PC-3 (cell line): ENCODE data around the gene CHAC2. TPM values are rescaled to one million over a fixed set of nuclear protein-coding genes. Genes with fewer than 3 reads are reported as not detected.

Experiments
- ATAC-seq: fragments of 200-7000 bp; cut with Tn5 transposase; 2 replicates; pipeline ENCODE4 v1.9.1; 2020; ENCODE audit warnings: mild to moderate bottlenecking, moderate library complexity
- BruUV-seq: library from RNA; stranded (reverse); fragments of 400-500 nt; replicated peaks from 2 replicates; lab custom pipeline; 2021; lab: Mats Ljungman, UMichigan
- CTCF ChIA-PET: fragments of 300-600 bp; sonication (Branson Sonifier 250); formaldehyde crosslinking; loops from one replicate; lab custom pipeline; 2022; ENCODE audit warnings: antibody characterized with exemption; lab: Charles Lee
- POLR2A ChIA-PET: fragments of 300-600 bp; sonication (Branson Sonifier 250); formaldehyde crosslinking; loops from one replicate; lab custom pipeline; 2022; ENCODE audit warnings: antibody characterized with exemption; ENCODE audit not compliant: unreplicated experiment; lab: Charles Lee
- DNase-seq: peaks from one replicate; pipeline ENCODE4 v3.0.0-alpha.2; 2015
- H2AFZ ChIP-seq: fragments of 300-600 bp; sonication (generic); 2 replicates; pipeline ENCODE4 v1.6.0; 2016; ENCODE audit warnings: antibody characterized with exemption, low read length
- H3F3A ChIP-seq: fragments of 300-600 bp; sonication (generic); one replicate; pipeline ENCODE4 v1.6.0; 2017; ENCODE audit warnings: antibody characterized with exemption, low read length, control low read depth, mild to moderate bottlenecking; ENCODE audit not compliant: unreplicated experiment
- H3K27ac ChIP-seq: fragments of 300-600 bp; sonication (generic); 2 replicates; pipeline ENCODE4 v1.5.1; 2016; ENCODE audit warnings: mild to moderate bottlenecking, low read length
- H3K27me3 ChIP-seq: fragments of 300-600 bp; sonication (generic); 2 replicates; pipeline ENCODE4 v1.6.1; 2016; ENCODE audit warnings: low read length, mixed read lengths
- H3K36me3 ChIP-seq: fragments of 300-600 bp; sonication (generic); 2 replicates; pipeline ENCODE4 v1.6.1; 2016; ENCODE audit warnings: low read depth, mixed run types, low read length, mixed read lengths
- H3K4me1 ChIP-seq: fragments of 300-600 bp; sonication (generic); 2 replicates; pipeline ENCODE4 v1.5.1; 2016; ENCODE audit warnings: low read length; ENCODE audit not compliant: insufficient read depth
- H3K4me2 ChIP-seq: fragments of 300-600 bp; sonication (generic); 2 replicates; pipeline ENCODE4 v1.6.0; 2016; ENCODE audit warnings: low read length
- H3K4me3 ChIP-seq: fragments of 300-600 bp; sonication (generic); 2 replicates; pipeline ENCODE4 v1.5.1; 2016; ENCODE audit warnings: mild to moderate bottlenecking, low read length, mixed read lengths
- H3K79me2 ChIP-seq: fragments of 300-600 bp; sonication (generic); 2 replicates; pipeline ENCODE4 v1.6.1; 2017; ENCODE audit warnings: low read length, mixed read lengths
- H3K9ac ChIP-seq: fragments of 300-600 bp; sonication (generic); 2 replicates; pipeline ENCODE4 v1.6.0; 2016; ENCODE audit warnings: mild to moderate bottlenecking, low read length
- H3K9me2 ChIP-seq: fragments of 300-600 bp; sonication (generic); replicated peaks from 2 replicates; pipeline ENCODE4 v1.6.1; 2016; ENCODE audit warnings: mixed run types, low read length, mixed read lengths
- H3K9me3 ChIP-seq: fragments of 300-600 bp; sonication (generic); 2 replicates; pipeline ENCODE4 v1.6.1; 2016; ENCODE audit warnings: low read length, mixed read lengths
- H4K20me1 ChIP-seq: fragments of 300-600 bp; sonication (generic); 2 replicates; pipeline ENCODE4 v1.6.1; 2016; ENCODE audit warnings: low read length, mixed read lengths
- CTCF ChIP-seq: fragments of 300-600 bp; sonication (generic); conservative IDR thresholded peaks from 2 replicates; pipeline ENCODE4 v1.5.1; 2017; ENCODE audit warnings: antibody characterized with exemption, low read depth, mild to moderate bottlenecking, low read length
- EZH2 ChIP-seq: fragments of 300-600 bp; sonication (generic); IDR thresholded peaks from one replicate; pipeline ENCODE4 v1.6.1; 2017; ENCODE audit warnings: antibody characterized with exemption, mild to moderate bottlenecking, low read length; ENCODE audit not compliant: unreplicated experiment
- EZH2phosphoT487 ChIP-seq: fragments of 300-600 bp; sonication (generic); IDR thresholded peaks from 2 replicates; pipeline ENCODE4 v1.6.1; 2018; ENCODE audit warnings: mild to moderate bottlenecking, antibody characterized with exemption, low read length, borderline replicate concordance
- intact Hi-C: fragments of 100-400 bp; cut with micrococcal nuclease; formaldehyde crosslinking; loops from 2 replicates; pipeline ENCODE4 v1.9.0; 2023
- total RNA-seq: library from RNA; depleted of rRNA; stranded (reverse); fragments of >200 nt; gene quantifications from 2 replicates; pipeline ENCODE4 v1.2.3, GENCODE V29; 2014

The CHAC2 gene
- total RNA-seq, 1 experiment from 2014 or later, result 16.0 TPM

DNA sequence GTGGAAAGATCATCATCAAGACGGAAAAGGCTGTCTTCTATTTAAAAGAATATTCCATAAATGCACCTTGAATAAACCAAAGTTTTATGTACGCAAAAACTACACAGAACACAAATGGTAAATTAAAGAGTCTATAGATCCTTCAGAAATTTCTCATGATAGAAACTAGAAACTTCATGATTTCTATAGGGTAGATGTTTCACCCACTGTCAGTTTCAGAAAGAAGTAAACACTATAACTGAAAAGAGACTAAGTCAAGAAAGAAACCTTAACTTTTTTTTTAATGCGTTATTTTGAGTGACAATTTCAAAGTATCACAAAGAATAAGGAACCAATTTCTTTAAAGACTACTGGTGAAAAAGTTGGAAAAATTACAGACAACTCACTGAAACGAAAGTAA is 41.9 kb upstream of the CHAC2 start:
- Histone ChIP-seq H3K9me3 (no peaks in the 10 kb centered on the region), H2AFZ (no peak overlapping the region), H3K4me2 (no peak overlapping the region), H3K9me2 (no peaks in the 10 kb centered on the region), H3K4me3 (no peak overlapping the region), H3K79me2 (0 out of 2 replicates have a peak, but pooled peaks cover 3% of the 10 kb centered on the region), H4K20me1 (no peaks in the 10 kb centered on the region), H3K9ac (no peak overlapping the region), H3F3A (no peaks in the 10 kb centered on the region), H3K27me3 (no peaks in the 10 kb centered on the region), H3K27ac (no peak overlapping the region), H3K36me3 (no peaks in the 10 kb centered on the region), H3K4me1 (no peaks in the 10 kb centered on the region)
- intact Hi-C loops, result no loop called here
- POLR2A ChIA-PET, result no interaction called here
- CTCF ChIA-PET, result no interaction called here
- no peak for TF ChIP-seq EZH2
- TF ChIP-seq CTCF, result no peak
- TF ChIP-seq EZH2phosphoT487, result no peak
- ATAC-seq (no peak), DNase-seq (no peak)
- BruUV-seq, result no TSS peak

- no TSS peak for BruUV-seq
- Histone ChIP-seq H4K20me1 (no peaks in the 10 kb centered on the region), H3K79me2 (no peaks in the 10 kb centered on the region), H3K9ac (no peak overlapping the region), H3K4me2 (no peak overlapping the region), H3K9me2 (no peaks in the 10 kb centered on the region), H3K4me3 (no peak overlapping the region), H3K27me3 (no peaks in the 10 kb centered on the region), H3K36me3 (no peaks in the 10 kb centered on the region), H3K27ac (no peak overlapping the region), H3K9me3 (no peaks in the 10 kb centered on the region), H2AFZ (no peak overlapping the region), H3K4me1 (no peaks in the 10 kb centered on the region), H3F3A (no peaks in the 10 kb centered on the region)
- intact Hi-C loops, result no loop called here
- TF ChIP-seq EZH2phosphoT487 (no peak), EZH2 (no peak), CTCF (no peak)
- ATAC-seq (no peak), DNase-seq (no peak)
- CTCF ChIA-PET, result no interaction called here
- POLR2A ChIA-PET, result no interaction called here
Observed at GRCh38 chr2:53727921-53728320, 39.7 kb upstream of the CHAC2 start.

GRCh38 chr2:53729143-53729762 is 38.4 kb upstream of the CHAC2 start:
- H3F3A ChIP-seq, result no peaks in the 10 kb centered on the region
- ChIA-PET POLR2A (no interaction called here), CTCF (no interaction called here)
- H3K9me3 ChIP-seq, result no peaks in the 10 kb centered on the region
- no peaks in the 10 kb centered on the region for H3K27me3 ChIP-seq
- H3K4me1 ChIP-seq, result no peaks in the 10 kb centered on the region
- no peak for TF ChIP-seq EZH2
- no peak for TF ChIP-seq CTCF
- no peak for TF ChIP-seq EZH2phosphoT487
- DNase-seq (no peak), ATAC-seq (no peak)
- H3K9me2 ChIP-seq, result no peaks in the 10 kb centered on the region
- no peak overlapping the region for H2AFZ ChIP-seq
- no peak overlapping the region for H3K4me3 ChIP-seq
- no peaks in the 10 kb centered on the region for H4K20me1 ChIP-seq
- no peak overlapping the region for H3K4me2 ChIP-seq
- H3K36me3 ChIP-seq, result no peaks in the 10 kb centered on the region
- no peak overlapping the region for H3K27ac ChIP-seq
- intact Hi-C loops, result no loop called here
- H3K79me2 ChIP-seq, result no peaks in the 10 kb centered on the region
- no TSS peak for BruUV-seq
- H3K9ac ChIP-seq, result no peak overlapping the region
